DLD1 (cell line): ENCODE measurements around the gene ULK1.
"Not testable (repeated sequence)": the region's sequence is repeated elsewhere in the genome, so short reads cannot be mapped to it uniquely, and the experiment has no call there.

Experiments used
- in situ Hi-C: cut with HindIII; loops from 2 replicates; pipeline ENCODE4 v1.10.0; 2017; ENCODE audit warnings: low sequenced_read_pairs

The ULK1 gene

DNA sequence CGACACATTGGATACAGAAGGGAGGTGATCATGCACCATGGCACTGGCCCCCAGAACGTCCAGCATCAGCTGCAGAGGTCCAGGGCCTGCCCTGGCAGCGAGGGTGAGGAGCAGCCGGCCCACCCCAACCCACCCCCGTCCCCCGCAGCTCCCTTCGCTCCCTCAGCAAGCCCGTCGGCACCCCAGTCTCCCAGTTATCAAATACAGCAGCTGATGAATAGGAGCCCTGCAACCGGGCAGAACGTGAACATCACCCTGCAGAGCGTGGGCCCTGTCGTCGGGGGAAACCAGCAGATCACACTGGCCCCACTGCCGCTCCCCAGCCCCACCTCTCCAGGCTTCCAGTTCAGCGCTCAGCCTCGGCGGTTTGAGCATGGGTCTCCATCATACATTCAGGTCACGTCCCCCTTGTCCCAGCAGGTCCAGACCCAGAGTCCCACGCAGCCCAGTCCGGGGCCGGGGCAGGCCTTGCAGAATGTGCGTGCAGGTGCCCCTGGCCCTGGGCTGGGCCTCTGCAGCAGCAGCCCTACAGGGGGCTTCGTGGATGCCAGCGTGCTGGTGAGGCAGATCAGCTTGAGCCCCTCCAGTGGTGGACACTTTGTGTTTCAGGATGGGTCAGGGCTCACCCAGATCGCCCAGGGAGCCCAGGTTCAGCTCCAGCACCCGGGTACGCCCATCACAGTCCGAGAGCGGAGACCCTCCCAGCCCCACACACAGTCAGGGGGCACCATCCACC is 66.3 kb downstream of the ULK1 start:
- in situ Hi-C loops, result not testable (repeated sequence)

DNA sequence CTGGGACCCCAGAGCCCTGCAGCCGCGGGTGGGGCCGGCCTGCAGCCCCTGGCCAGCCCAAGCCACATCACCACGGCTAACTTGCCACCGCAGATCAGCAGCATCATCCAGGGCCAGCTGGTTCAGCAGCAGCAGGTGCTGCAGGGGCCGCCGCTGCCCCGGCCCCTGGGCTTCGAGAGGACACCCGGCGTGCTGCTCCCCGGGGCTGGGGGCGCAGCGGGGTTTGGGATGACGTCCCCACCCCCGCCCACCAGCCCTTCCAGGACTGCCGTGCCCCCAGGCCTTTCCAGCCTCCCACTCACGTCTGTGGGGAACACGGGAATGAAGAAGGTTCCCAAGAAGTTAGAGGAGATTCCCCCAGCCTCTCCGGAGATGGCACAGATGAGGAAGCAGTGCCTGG is 66.9 kb downstream of the ULK1 start:
- in situ Hi-C loops, result not testable (repeated sequence)

DNA sequence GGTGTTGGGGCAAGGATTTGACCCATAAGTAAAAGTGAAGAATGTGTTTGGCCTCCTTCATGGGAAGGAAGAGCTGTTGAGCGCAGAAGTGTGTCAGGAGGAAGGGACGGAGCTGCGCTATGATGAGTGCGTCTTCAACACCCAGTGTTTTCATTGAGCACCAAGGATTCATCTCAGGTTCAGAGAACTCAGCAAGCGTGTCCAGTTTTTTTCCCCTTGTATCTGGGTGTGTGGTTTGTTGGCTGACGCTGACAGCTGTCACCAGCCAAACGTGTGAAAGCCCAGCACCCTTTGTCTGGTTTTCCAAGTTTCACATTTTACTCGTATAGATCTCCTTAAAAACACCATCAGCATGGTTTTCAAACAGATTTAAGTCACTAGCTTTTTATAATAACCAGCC is 67.6 kb downstream of the ULK1 start:
- in situ Hi-C loops, result no loop called here

DNA sequence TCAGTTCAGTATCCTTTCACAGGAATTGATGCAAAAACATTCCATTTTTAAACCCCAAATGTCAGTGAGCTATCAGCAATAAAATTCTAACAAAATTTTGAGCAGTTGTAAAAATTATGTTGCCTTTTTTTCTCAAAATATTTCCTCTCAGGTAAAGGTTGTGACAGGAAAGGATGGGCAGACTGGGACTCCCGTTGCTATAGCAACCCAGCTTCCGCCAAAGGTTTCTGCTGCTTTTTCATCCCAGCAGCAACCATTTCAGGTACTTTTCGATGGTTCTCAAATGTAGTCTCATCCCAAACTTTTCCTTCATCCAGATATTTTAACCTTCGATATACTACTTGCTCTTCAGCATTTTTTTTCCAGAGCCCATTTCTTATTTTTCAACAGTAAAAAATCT is 69.0 kb downstream of the ULK1 start:
- in situ Hi-C loops, result no loop called here

DNA sequence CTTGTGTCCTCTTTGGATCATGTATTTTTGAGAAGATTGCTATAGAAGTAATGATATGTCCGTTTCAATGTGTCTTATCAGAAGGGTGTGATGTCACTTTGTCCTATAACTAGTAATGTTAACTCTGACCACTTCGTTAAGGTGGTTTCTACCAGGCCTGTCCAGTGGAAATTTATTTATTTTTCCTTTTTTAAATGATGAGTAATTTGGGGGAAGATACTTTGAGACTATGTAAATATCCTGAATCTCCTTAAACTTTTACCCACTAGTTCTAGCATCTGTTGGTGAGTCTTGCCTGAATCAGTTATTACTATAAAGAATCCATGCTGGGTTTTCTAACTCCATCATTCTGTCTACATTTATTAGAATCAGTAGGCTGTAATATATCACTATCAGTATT is 70.7 kb downstream of the ULK1 start:
- in situ Hi-C loops, result no loop called here

DNA sequence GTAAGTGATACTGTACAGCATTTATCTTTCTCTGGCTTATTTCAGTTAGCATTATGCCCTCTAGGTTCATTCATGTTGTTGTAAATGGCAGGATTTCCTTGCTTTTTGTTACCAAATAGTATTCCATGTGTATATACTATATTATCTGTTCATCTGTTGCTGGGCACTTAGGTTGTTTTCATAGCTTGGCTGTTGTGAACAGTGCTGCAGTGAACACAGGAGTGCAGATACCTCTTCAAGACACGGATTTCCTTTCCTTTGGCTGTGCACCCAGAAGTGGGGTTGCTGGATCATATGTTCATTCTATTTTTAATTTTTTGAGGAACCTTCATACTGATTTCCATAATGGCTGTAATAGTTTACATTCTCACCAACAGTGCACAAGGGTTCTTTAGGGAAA is 76.8 kb downstream of the ULK1 start:
- in situ Hi-C loops, result no loop called here
